K562 (cell line): ENCODE measurements around the gene MGAT5. TPM values are rescaled to one million over a fixed set of nuclear protein-coding genes. Genes with fewer than 3 reads are reported as not detected.

Experiments used
- ATAC-seq: fragments of 200-7000 bp; cut with Tn5 transposase; 3 replicates; pipeline ENCODE4 v1.9.1; 2020; ENCODE audit warnings: moderate library complexity
- BruUV-seq: library from RNA; stranded (reverse); fragments of 400-500 nt; replicated peaks from 2 replicates; lab custom pipeline; 2021; lab: Mats Ljungman, UMichigan
- CTCF ChIA-PET: fragments of 300-600 bp; formaldehyde crosslinking; extraction: SDS; loops from one replicate; lab custom pipeline; 2021; ENCODE audit warnings: low intra/inter-chr PET ratio; lab: Yijun Ruan, JAX
- POLR2A ChIA-PET: fragments of 300-600, 350-650 bp; sonication (Branson Sonifier 250); formaldehyde crosslinking; extraction: SDS; loops from one replicate; lab custom pipeline; 2021; ENCODE audit warnings: antibody characterized with exemption, inconsistent platforms; lab: Yijun Ruan, JAX
- DNase-seq, 4 experiments: peaks; one replicate each; pipeline versions ENCODE4 v3.0.0 to v3.0.0-alpha.2; 2011 to 2018; ENCODE audit warnings: low spot score in 3 of 4, mixed read lengths in 3 of 4; ENCODE audit errors: extremely low read depth in 1 of 4
- FAIRE-seq: peaks from 2 replicates; lab custom pipeline; 2011; peaks lifted over from hg19 to GRCh38; lab: Jason Lieb, UNC
- H2AFZ ChIP-seq: 2 replicates; pipeline ENCODE4 v1.6.0; 2011; ENCODE audit warnings: low read depth, low read length, control low read depth, inconsistent platforms
- H3K27ac ChIP-seq: fragments of 200-600 bp; 3 replicates; pipeline ENCODE4 v1.8.0; 2011; ENCODE audit warnings: low read depth, mild to moderate bottlenecking, control low read depth, inconsistent platforms, low read length, moderate library complexity, mixed read lengths; ENCODE audit errors: extremely low read depth
- H3K27me3 ChIP-seq, 2 experiments: fragments of 300-600 bp in 1 of 2; 2 replicates in 1 of 2; 3 replicates in 1 of 2; pipeline versions ENCODE4 v1.6.0 to v1.8.0; 2011; ENCODE audit warnings: inconsistent platforms in 2 of 2, low read length in 2 of 2, mild to moderate bottlenecking in 1 of 2, mixed read lengths in 1 of 2, moderate library complexity in 1 of 2; ENCODE audit not compliant: control insufficient read depth in 2 of 2, insufficient read depth in 2 of 2
- H3K36me3 ChIP-seq: fragments of 300-600 bp; 3 replicates; pipeline ENCODE4 v1.8.0; 2011; ENCODE audit warnings: mild to moderate bottlenecking, low read length, inconsistent platforms; ENCODE audit not compliant: control insufficient read depth, insufficient read depth
- H3K4me1 ChIP-seq, 2 experiments: fragments of 200-600 bp in 1 of 2; replicated peaks in 1 of 2; 2 replicates in 1 of 2; 3 replicates in 1 of 2; pipeline versions ENCODE4 v1.5.1 to v1.8.0; 2011; ENCODE audit warnings: inconsistent platforms in 2 of 2, low read length in 2 of 2, mild to moderate bottlenecking in 1 of 2, mixed read lengths in 1 of 2, moderate library complexity in 1 of 2; ENCODE audit not compliant: control insufficient read depth in 2 of 2, insufficient read depth in 2 of 2
- H3K4me2 ChIP-seq: 2 replicates; pipeline ENCODE4 v1.6.1; 2011; ENCODE audit warnings: low read length, control low read depth, inconsistent platforms, mixed read lengths; ENCODE audit not compliant: insufficient read depth
- H3K4me3 ChIP-seq: fragments of 200-600 bp; sonication (generic), shearing (Covaris generic); 2 replicates; pipeline ENCODE4 v1.5.1; 2016; ENCODE audit warnings: control low read depth, inconsistent platforms
- H3K79me2 ChIP-seq: fragments of 200-600 bp; 3 replicates; pipeline ENCODE4 v1.8.0; 2011; ENCODE audit warnings: low read length, inconsistent platforms; ENCODE audit not compliant: control insufficient read depth, insufficient read depth
- H3K9ac ChIP-seq, 2 experiments: 2 replicates each; pipeline versions ENCODE4 v1.6.0 to v1.6.1; 2011; ENCODE audit warnings: low read depth in 2 of 2, low read length in 2 of 2, control low read depth in 1 of 2, inconsistent platforms in 1 of 2, mild to moderate bottlenecking in 1 of 2, mixed read lengths in 1 of 2; ENCODE audit not compliant: insufficient read depth in 1 of 2
- H3K9me1 ChIP-seq: one replicate; pipeline ENCODE4 v1.6.0; 2011; ENCODE audit warnings: inconsistent platforms, mild to moderate bottlenecking, low read length, moderate library complexity; ENCODE audit not compliant: control insufficient read depth, insufficient read depth
- H3K9me3 ChIP-seq: replicated peaks from 2 replicates; pipeline ENCODE4 v1.5.1; 2011; ENCODE audit warnings: low read depth, low read length, inconsistent platforms; ENCODE audit not compliant: control insufficient read depth, insufficient read depth
- H4K20me1 ChIP-seq: replicated peaks from 2 replicates; pipeline ENCODE4 v1.6.1; 2011; ENCODE audit warnings: low read length, inconsistent platforms, mixed read lengths; ENCODE audit not compliant: control insufficient read depth, insufficient read depth
- ATF6 ChIP-seq: sonication (generic); formaldehyde crosslinking; IDR thresholded peaks from 2 replicates; pipeline ENCODE4 v1.4.0; 2020; ENCODE audit warnings: mild to moderate bottlenecking, missing genetic modification reagents
- BMI1 ChIP-seq: fragments of 150-350 bp; IDR thresholded peaks from 2 replicates; pipeline ENCODE4 v1.6.1; 2014; ENCODE audit warnings: low read length
- MTF1 ChIP-seq: fragments of 250-450 bp; sonication (Bioruptor Pico); IDR thresholded peaks from 2 replicates; pipeline ENCODE4 v1.9.0; 2021; ENCODE audit warnings: moderate library complexity, mild to moderate bottlenecking, inconsistent platforms, borderline replicate concordance
- TAF15 ChIP-seq: fragments of 200-400 bp; formaldehyde crosslinking; IDR thresholded peaks from 2 replicates; pipeline ENCODE4 v1.6.1; 2017; ENCODE audit warnings: mild to moderate bottlenecking, low read depth, low read length, moderate library complexity
- ZFP30 ChIP-seq: fragments of 250-450 bp; sonication (Bioruptor Pico); IDR thresholded peaks from 2 replicates; pipeline ENCODE4 v1.8.0; 2022; ENCODE audit warnings: moderate library complexity, mild to moderate bottlenecking, inconsistent platforms, borderline replicate concordance
- WGBS: fragments of 100-300 bp; shearing (Covaris generic); methylation state at CpG from one replicate; pipeline ENCODE4 v1.1.6; 2016; ENCODE audit warnings: low coverage, mixed read lengths; ENCODE audit not compliant: insufficient coverage; ENCODE audit errors: missing lambda C conversion rate; 5-methylcytosine and 5-hydroxymethylcytosine counted together
- in situ Hi-C: fragments of 300-500 bp; cut with MboI; formaldehyde crosslinking; loops from 4 replicates; pipeline ENCODE4 v1.15.0; 2018; ENCODE audit warnings: inconsistent platforms, mixed read lengths
- intact Hi-C: fragments of 100-400 bp; cut with micrococcal nuclease; formaldehyde crosslinking; loops from 2 replicates; pipeline ENCODE4 v1.14.2; 2022
- polyA plus RNA-seq, 8 experiments: library from polyadenylated mRNA; depleted of rRNA in 4 of 8; stranded (reverse) in 5 of 8; unstranded in 3 of 8; fragments of >200 nt; fragmentation: Nextera tagmentation in 2 of 8; fragmentation: Illumina TruSeq in 1 of 8; extraction: Ambion mirVana in 2 of 8; extraction: Trizol in 1 of 8; gene quantifications; 2 replicates each; pipeline versions ENCODE4 v1.2.1 to v1.2.3, GENCODE V29; 2011 to 2014; ENCODE audit warnings: inconsistent platforms in 1 of 8, missing spikeins in 1 of 8
- total RNA-seq, 7 experiments: library from RNA; depleted of rRNA in 6 of 7; stranded (reverse); fragments of >200 nt in 6 of 7; fragmentation: Illumina TruSeq in 2 of 7; extraction: Trizol in 2 of 7; gene quantifications; 2 replicates each; pipeline versions ENCODE4 v1.2.1 to v1.2.3, GENCODE V29; 2011 to 2021; ENCODE audit warnings: low replicate concordance in 1 of 7

MGAT5 gene
- total and polyA plus RNA-seq, 9 of the 15 experiments (the other 6 are each of a cell fraction or from before 2014, with no cell fraction given): 1.6 to 18.6 (median 11.1) TPM

- no peaks in the 10 kb centered on the region for H3K36me3 ChIP-seq
- H3K4me3 ChIP-seq: no peak overlapping the region
- 45% methylated on average over 7 of the region's 7 CpGs for WGBS
- no peaks in the 10 kb centered on the region for H4K20me1 ChIP-seq
- no peaks in the 10 kb centered on the region for H3K79me2 ChIP-seq
- H3K9me1 ChIP-seq: no peaks in the 10 kb centered on the region
- intact Hi-C loops (no loop called here), in situ Hi-C loops (no loop called here)
- no peak for DNase-seq
- no peaks in the 10 kb centered on the region for H3K4me1 ChIP-seq
- H3K27me3 ChIP-seq: no peaks in the 10 kb centered on the region
- POLR2A ChIA-PET: interaction anchor here (0.7 kb wide), 1 partner anchor 178 kb away, joined by 3 read pairs; no protein-coding TSS in a partner anchor
- H3K9me3 ChIP-seq: no peaks in the 10 kb centered on the region
- no peak for FAIRE-seq
- H3K4me2 ChIP-seq: no peak overlapping the region
- H3K27ac ChIP-seq: no peak overlapping the region
- no peak for TF ChIP-seq MTF1 (CRISPR knock-in tag)
- TF ChIP-seq ZFP30: no peak
- TF ChIP-seq ATF6 (CRISPR knock-in tag): no peak
- TF ChIP-seq BMI1: no peak
- no peak for TF ChIP-seq TAF15
- H3K9ac ChIP-seq: no peak overlapping the region
- H2AFZ ChIP-seq: no peak overlapping the region
- no TSS peak for BruUV-seq
- no peak for ATAC-seq
- CTCF ChIA-PET: no interaction called here
Measured at GRCh38 chr2:134377730-134378129, 123.9 kb downstream of the MGAT5 start.
